Fibroblast of lung (primary cell): Measurements from ENCODE around the gene TAOK1. TPM values are rescaled to one million over a fixed set of nuclear protein-coding genes. Genes with fewer than 3 reads are reported as not detected.
A peak's percentile ranks its signal among the peaks of the same experiment; 100 is the strongest.

Experiments
- DNase-seq, 2 donors: peaks; one replicate each; pipeline versions ENCODE4 v3.0.0 to v3.0.0-alpha.2; 2010; ENCODE audit warnings: low read depth in 2 of 2
- H2AFZ ChIP-seq: 2 replicates; pipeline ENCODE4 v1.5.1; 2012; ENCODE audit warnings: low read length, control low read depth, inconsistent platforms
- H3K27ac ChIP-seq: 2 replicates; pipeline ENCODE4 v1.5.1; 2011; ENCODE audit warnings: low read length, control low read depth; ENCODE audit not compliant: insufficient read depth
- H3K27me3 ChIP-seq: 2 replicates; pipeline ENCODE4 v1.5.1; 2011; ENCODE audit warnings: mild to moderate bottlenecking, low read length; ENCODE audit not compliant: control insufficient read depth, insufficient read depth
- H3K36me3 ChIP-seq: 2 replicates; pipeline ENCODE4 v1.5.1; 2011; ENCODE audit warnings: low read length; ENCODE audit not compliant: control insufficient read depth, insufficient read depth
- H3K4me1 ChIP-seq: 2 replicates; pipeline ENCODE4 v1.5.1; 2011; ENCODE audit warnings: low read length; ENCODE audit not compliant: control insufficient read depth, insufficient read depth; ENCODE audit errors: extremely low read depth
- H3K4me2 ChIP-seq: 2 replicates; pipeline ENCODE4 v1.5.1; 2011; ENCODE audit warnings: low read length, control low read depth; ENCODE audit not compliant: insufficient read depth; ENCODE audit errors: extremely low read depth
- H3K4me3 ChIP-seq, 4 experiments: fragments of 200-600 bp in 1 of 4; sonication (generic) in 1 of 4; replicated peaks in 1 of 4; 2 replicates each; pipeline ENCODE4 v1.5.1; 2011 to 2016; ENCODE audit warnings: low read length in 4 of 4, low read depth in 3 of 4, mild to moderate bottlenecking in 3 of 4, control low read depth in 2 of 4, inconsistent platforms in 1 of 4, mixed read lengths in 1 of 4; ENCODE audit not compliant: insufficient read depth in 1 of 4; ENCODE audit errors: control extremely low read depth in 1 of 4
- H3K79me2 ChIP-seq: 2 replicates; pipeline ENCODE4 v1.5.1; 2012; ENCODE audit warnings: mild to moderate bottlenecking, low read length, inconsistent platforms; ENCODE audit not compliant: control insufficient read depth, insufficient read depth
- H3K9ac ChIP-seq: 2 replicates; pipeline ENCODE4 v1.5.1; 2011; ENCODE audit warnings: mild to moderate bottlenecking, low read length, control low read depth; ENCODE audit not compliant: insufficient read depth
- H3K9me3 ChIP-seq: 2 replicates; pipeline ENCODE4 v1.5.1; 2012; ENCODE audit warnings: low read depth, low read length; ENCODE audit not compliant: control insufficient read depth, insufficient read depth
- H4K20me1 ChIP-seq: 2 replicates; pipeline ENCODE4 v1.5.1; 2011; ENCODE audit warnings: low read length; ENCODE audit not compliant: control insufficient read depth, insufficient read depth; ENCODE audit errors: extremely low read depth
- EZH2 ChIP-seq: IDR thresholded peaks from 2 replicates; pipeline ENCODE4 v1.5.1; 2012; ENCODE audit warnings: low read length, control low read depth, mild to moderate bottlenecking; ENCODE audit errors: missing control alignments
- polyA minus RNA-seq: library from RNA; depleted of rRNA, polyadenylated mRNA; stranded (reverse); fragments of >200 nt; gene quantifications from 2 replicates; pipeline ENCODE4 v1.2.3, GENCODE V29; 2011; ENCODE audit warnings: low replicate concordance
- polyA plus RNA-seq, 2 donors: library from polyadenylated mRNA; depleted of rRNA in 1 of 2; stranded (reverse) in 1 of 2; unstranded in 1 of 2; fragments of >200 nt; gene quantifications; 2 replicates each; pipeline ENCODE4 v1.2.1, GENCODE V29; 2011 to 2012; ENCODE audit warnings: missing spikeins in 1 of 2
- total RNA-seq: library from RNA; depleted of rRNA; stranded (reverse); fragments of >200 nt; gene quantifications from 2 replicates; pipeline ENCODE4 v1.2.1, GENCODE V29; 2014
- TF ChIP-seq, protein P1 (sequence below), 2 donors: IDR thresholded peaks in 1 of 2; conservative IDR thresholded peaks in 1 of 2; 1 replicate in 1 of 2; 2 replicates in 1 of 2; pipeline ENCODE4 v1.5.1; 2011 to 2012; ENCODE audit warnings: low read length in 2 of 2, control low read depth in 1 of 2, inconsistent platforms in 1 of 2, low read depth in 1 of 2, mild to moderate bottlenecking in 1 of 2

The TAOK1 gene
- 50.6 and 62.8 TPM in 2 replicates for total RNA-seq
- 29.4 and 35.1 TPM in 2 replicates for polyA plus RNA-seq
- 18.1 and 25.4 TPM in 2 replicates for polyA plus RNA-seq (2012)
- 24.0 and 29.7 TPM in 2 replicates for polyA minus RNA-seq

- H3K27ac ChIP-seq = peak within 1 kb of the TSS; percentile 93
- H3K4me2 ChIP-seq = peak within 1 kb of the TSS; percentile 97
- no peaks in the 10 kb centered on the region for H3K27me3 ChIP-seq
- H4K20me1 ChIP-seq = no peaks in the 10 kb centered on the region
- H3K9ac ChIP-seq = peak within 1 kb of the TSS; percentile 96
- H3K9me3 ChIP-seq = no peaks in the 10 kb centered on the region
- H2AFZ ChIP-seq = peak within 1 kb of the TSS; percentile 85
- peaks cover 6% of the 10 kb centered on the region for H3K4me1 ChIP-seq
- peak within 1 kb of the TSS; percentile 90 to 94 (median 92) for H3K4me3 ChIP-seq
- H3K79me2 ChIP-seq = peaks cover 46% of the 10 kb centered on the region
- no peaks in the 10 kb centered on the region for H3K36me3 ChIP-seq
- TF ChIP-seq, protein P1, sequence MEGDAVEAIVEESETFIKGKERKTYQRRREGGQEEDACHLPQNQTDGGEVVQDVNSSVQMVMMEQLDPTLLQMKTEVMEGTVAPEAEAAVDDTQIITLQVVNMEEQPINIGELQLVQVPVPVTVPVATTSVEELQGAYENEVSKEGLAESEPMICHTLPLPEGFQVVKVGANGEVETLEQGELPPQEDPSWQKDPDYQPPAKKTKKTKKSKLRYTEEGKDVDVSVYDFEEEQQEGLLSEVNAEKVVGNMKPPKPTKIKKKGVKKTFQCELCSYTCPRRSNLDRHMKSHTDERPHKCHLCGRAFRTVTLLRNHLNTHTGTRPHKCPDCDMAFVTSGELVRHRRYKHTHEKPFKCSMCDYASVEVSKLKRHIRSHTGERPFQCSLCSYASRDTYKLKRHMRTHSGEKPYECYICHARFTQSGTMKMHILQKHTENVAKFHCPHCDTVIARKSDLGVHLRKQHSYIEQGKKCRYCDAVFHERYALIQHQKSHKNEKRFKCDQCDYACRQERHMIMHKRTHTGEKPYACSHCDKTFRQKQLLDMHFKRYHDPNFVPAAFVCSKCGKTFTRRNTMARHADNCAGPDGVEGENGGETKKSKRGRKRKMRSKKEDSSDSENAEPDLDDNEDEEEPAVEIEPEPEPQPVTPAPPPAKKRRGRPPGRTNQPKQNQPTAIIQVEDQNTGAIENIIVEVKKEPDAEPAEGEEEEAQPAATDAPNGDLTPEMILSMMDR (conservative IDR thresholded peaks at IDR 0.05 in 1 of 2, IDR thresholded peaks at IDR 0.05 in 1 of 2; ENCODE audit: low read depth in 1 of 2, low read length in 2 of 2) = no peak
- peak; percentile 95 to 98 for DNase-seq
Observed at GRCh38 chr17:29389982-29390850, at the start of gene TAOK1. Gene TAOK1 (plus strand): TSS chr17:29390363. CDS start chr17:29451549, 61,186 bp downstream.

GRCh38 chr17:29341726-29342125 lies 48.4 kb upstream of the TAOK1 start:
- Histone ChIP-seq H4K20me1 (no peaks in the 10 kb centered on the region), H3K9ac (no peak overlapping the region), H2AFZ (no peak overlapping the region), H3K4me2 (no peak overlapping the region), H3K27me3 (peaks cover 13% of the 10 kb centered on the region), H3K36me3 (no peaks in the 10 kb centered on the region), H3K27ac (no peak overlapping the region), H3K4me3 (no peak overlapping the region), H3K79me2 (no peaks in the 10 kb centered on the region), H3K4me1 (no peaks in the 10 kb centered on the region), H3K9me3 (no peaks in the 10 kb centered on the region)
- DNase-seq = no peak
- TF ChIP-seq EZH2 = no peak
- TF ChIP-seq, protein P1 (conservative IDR thresholded peaks at IDR 0.05 in 1 of 2, IDR thresholded peaks at IDR 0.05 in 1 of 2; ENCODE audit: low read depth in 1 of 2, low read length in 2 of 2) = no peak

- H3K27ac ChIP-seq = no peak overlapping the region
- TF ChIP-seq EZH2 = no peak
- TF ChIP-seq, protein P1 (conservative IDR thresholded peaks at IDR 0.05 in 1 of 2, IDR thresholded peaks at IDR 0.05 in 1 of 2; ENCODE audit: low read depth in 1 of 2, low read length in 2 of 2) = no peak
- H3K4me2 ChIP-seq = no peak overlapping the region
- H3K9ac ChIP-seq = no peak overlapping the region
- H4K20me1 ChIP-seq = no peaks in the 10 kb centered on the region
- no peaks in the 10 kb centered on the region for H3K79me2 ChIP-seq
- DNase-seq = no peak
- no peak overlapping the region for H3K4me3 ChIP-seq
- H3K4me1 ChIP-seq = no peaks in the 10 kb centered on the region
- no peaks in the 10 kb centered on the region for H3K9me3 ChIP-seq
- no peak overlapping the region for H2AFZ ChIP-seq
- peaks cover 13% of the 10 kb centered on the region for H3K27me3 ChIP-seq
- no peaks in the 10 kb centered on the region for H3K36me3 ChIP-seq
Observed at GRCh38 chr17:29342158-29342765, 47.9 kb upstream of the TAOK1 start.
